A549 treated with CpdA at 1 μM for 4 hours (cell line): Measurements from ENCODE around the gene EGFL8. TPM values are rescaled to one million over a fixed set of nuclear protein-coding genes. Genes with fewer than 3 reads are reported as not detected.

ENCODE experiments used
- total RNA-seq: library from RNA; stranded (reverse); fragments of 200-300 nt; extraction: Qiagen RNA extraction; gene quantifications from 5 replicates; pipeline ENCODE4 v1.2.3, GENCODE V29; 2022; ENCODE audit warnings: low read depth

The EGFL8 gene
- 1.1 to 2.4 TPM (median 1.3 TPM) in 5 replicates for total RNA-seq

GRCh38 chr6:32164295-32164694 is at the start of gene EGFL8:
Gene EGFL8, plus strand, starts transcription at chr6:32164595. Its CDS starts 1,571 bp downstream, at chr6:32166166.

DNA sequence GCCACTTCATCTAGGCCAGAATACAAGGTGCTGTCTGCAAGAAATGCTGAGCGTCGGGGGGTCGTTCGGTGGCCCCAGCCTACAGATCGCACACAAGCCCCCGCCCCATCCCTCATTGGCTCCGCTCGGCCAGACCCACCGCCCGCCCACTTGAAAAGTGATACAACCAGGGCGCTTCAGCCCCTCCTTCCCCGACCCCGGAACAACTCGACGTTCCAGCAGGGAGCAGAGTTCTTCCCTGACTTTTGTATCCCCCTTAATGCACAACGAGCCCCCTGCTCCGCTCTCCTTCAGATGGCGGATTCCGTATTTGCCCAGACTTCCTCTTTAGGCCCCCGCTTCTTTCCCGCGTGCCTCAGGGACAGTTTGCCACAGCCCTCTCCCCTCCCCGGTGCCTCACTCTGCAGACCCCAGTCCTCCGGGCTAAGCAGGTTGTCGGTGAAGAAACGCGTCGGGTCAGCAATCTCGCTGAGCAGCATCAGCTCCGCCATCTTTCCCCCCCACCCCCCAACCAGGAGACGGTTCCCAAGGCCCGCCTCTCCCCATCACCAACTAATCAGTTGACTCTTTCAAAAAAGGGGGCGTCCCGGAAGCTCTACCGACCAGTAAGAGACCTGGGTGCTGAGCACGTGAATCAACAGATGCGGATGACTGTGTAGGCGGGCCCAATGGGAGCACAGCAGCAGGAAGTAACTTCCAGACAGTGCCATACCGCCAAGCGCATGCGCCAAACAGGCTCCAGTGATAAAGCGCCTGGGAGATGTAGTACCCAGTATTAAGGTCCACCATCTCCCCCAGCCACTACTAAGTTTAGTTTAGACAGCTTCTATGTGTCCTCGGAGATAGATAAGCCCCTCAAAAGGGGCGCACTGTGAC is 36.4 kb upstream of the EGFL8 start, which contains the start of gene ATF6B:
TSS of gene ATF6B (minus strand) at position 530 of the 876 bp plus-strand sequence. CDS start at position 491, 39 bp downstream.

DNA sequence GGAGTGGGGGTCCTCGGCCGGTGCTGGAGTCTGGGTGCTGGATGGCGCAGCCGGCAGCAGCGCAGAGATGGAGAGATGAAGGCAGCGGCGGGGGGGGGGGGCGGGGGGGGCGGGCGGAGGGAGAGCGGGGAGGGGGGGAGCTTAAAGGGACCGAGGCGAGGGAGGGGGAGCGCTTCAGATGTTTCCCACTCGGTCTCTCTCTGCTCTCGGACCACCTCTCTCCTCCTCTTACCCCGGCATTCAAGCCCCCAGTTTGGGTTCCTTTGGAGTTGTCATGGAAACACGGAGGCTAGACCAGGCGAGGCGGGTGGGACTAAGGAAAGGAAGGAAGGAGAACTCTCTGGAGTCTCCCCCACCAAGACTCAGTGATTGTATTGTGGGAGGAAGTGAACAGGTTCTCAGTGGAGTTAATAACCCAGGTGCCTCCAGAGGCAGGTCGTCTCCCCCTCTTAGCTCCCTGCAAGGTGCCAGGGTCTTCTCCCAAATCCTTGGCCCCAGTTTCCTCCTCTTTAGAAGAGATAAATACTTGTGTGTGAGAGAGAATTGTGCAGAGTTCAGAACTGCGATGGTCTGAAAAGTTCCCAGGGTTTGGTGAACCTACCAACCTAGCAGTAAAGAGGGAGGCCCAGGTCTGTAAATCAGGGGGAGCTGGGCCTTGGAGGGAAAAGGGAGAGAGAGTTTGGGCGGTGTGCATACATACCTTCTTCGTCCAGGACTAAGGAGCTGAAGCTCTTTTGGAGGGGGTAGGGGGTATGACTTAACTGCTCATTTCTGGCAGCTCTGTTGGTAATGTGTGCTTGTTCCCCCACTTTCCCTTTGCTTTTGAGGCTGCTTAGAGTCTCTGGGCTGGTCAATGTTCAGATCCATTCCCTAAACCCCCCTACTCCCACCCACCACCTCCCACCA is 12.3 kb upstream of the EGFL8 start, which contains the start of gene PRRT1:
TSS of gene PRRT1 (minus strand) at position 77 of the 906 bp plus-strand sequence. CDS start 112 bp downstream, outside the sequence.

DNA sequence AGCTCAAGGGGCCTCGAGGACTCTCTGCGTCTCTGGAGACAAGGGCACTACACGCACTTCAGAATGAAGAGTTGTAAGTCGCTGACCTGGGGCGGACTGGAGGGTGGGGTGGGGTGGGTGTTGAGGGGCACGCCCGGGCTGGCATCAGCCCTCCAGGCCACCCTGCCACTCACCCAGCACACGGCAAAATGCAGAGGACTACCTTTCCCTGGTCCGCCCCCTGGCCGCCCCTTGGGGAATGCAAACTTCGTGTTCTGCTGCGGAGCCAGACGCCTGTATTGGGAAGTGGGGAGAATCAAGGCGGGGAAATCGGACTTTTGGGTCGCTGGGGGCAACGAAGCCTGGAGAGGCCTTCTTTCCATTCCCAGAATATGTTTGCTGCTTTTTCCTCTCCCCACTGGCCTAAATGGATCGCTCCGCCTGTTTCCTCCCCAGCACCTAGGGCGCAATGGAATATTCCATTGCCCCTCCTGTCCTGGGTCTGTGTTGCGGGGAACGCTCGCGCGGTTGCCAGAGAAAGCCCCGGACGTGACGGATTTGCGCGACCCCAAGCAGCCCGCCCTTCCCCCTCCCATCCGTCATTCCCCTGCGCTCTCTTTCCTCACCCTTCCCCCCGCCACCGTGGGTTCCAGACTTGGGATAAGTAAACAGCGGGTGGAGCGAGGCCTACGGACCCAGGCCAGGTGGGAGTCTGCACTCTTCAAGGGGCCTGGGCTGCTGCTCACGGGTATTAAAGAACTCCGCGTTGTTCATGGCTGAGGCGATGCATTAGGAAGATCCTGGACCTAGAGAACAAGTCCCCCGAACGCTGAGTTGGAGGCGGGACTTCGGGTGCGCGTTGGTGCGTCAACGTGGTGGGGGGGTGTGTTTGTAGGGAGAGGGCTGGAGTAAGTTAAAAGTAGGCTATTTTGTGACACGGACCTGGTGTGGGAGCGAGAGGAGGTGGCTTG is 10.6 kb upstream of the EGFL8 start, which contains the start of gene PPT2:
TSS of gene PPT2 (plus strand) at position 578 of the 950 bp plus-strand sequence. CDS start 454 bp downstream, outside the sequence.

GRCh38 chr6:32175711-32176475 is 11.5 kb downstream of the EGFL8 start, which contains the start of gene AGPAT1:
Gene AGPAT1, minus strand, starts transcription at chr6:32176084. Its CDS starts 4,588 bp downstream, at chr6:32171496.

GRCh38 chr6:32177788-32178546 is 13.6 kb downstream of the EGFL8 start, which contains the start of gene RNF5:
Gene RNF5, plus strand, starts transcription at chr6:32178405. Its CDS starts 107 bp downstream, at chr6:32178512.

GRCh38 chr6:32184084-32184640 is 19.8 kb downstream of the EGFL8 start, which contains the start of gene AGER:
Gene AGER, minus strand, starts transcription at chr6:32184253. Its CDS starts 31 bp downstream, at chr6:32184222.

GRCh38 chr6:32190054-32190851 is 25.9 kb downstream of the EGFL8 start, which contains the start of gene PBX2:
Gene PBX2, minus strand, starts transcription at chr6:32190202. Its CDS starts 287 bp downstream, at chr6:32189915.

DNA sequence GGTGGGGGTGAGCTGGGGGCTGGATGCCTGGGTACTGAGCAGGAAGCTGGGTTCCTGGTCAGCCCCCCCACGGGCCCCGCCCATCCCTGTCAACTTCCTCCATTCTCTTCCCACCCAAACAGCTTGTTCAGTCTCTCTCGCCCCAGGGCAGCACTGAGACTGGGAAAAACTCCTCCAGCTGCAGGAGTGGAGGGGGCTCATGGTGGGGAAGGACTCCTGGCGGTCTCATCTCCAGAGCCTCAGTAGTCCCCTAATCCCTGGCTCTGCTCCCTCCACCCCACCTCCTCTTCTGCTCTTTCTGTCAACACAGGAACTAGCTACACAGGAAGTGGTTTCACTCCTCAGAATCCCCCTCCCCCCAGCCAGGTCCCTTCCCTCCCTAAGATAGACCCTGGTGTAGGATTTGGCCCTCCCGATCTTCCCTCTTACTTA is 28.2 kb downstream of the EGFL8 start, which contains the start of gene GPSM3:
TSS of gene GPSM3 (minus strand) at position 36 of the 432 bp plus-strand sequence. CDS start 130 bp downstream, outside the sequence.

Other genes starting within 250 kb of the EGFL8 start
- gene C2, start 236.9 kb upstream of the EGFL8 start, total RNA-seq, result 0.19 to 0.66 TPM (median 0.27 TPM) in 5 replicates
- gene CFB, start 218.5 kb upstream of the EGFL8 start, total RNA-seq, result 1.4 to 3.1 TPM (median 2.1 TPM) in 5 replicates
- gene NELFE, start 205.6 kb upstream of the EGFL8 start, total RNA-seq, result 74.0 to 93.6 TPM (median 77.4 TPM) in 5 replicates
- gene SKIC2, start 205.4 kb upstream of the EGFL8 start, total RNA-seq, result 22.7 to 25.6 TPM (median 24.7 TPM) in 5 replicates
- gene DXO, start 192.5 kb upstream of the EGFL8 start, total RNA-seq, result 9.7 to 13.2 TPM (median 11.9 TPM) in 5 replicates
- 0.48 to 1.3 TPM (median 0.98 TPM) in 5 replicates for gene C4A, start 182.5 kb upstream of the EGFL8 start, total RNA-seq
- 0.56 to 1.3 TPM (median 0.94 TPM) in 5 replicates for gene C4B, start 149.8 kb upstream of the EGFL8 start, total RNA-seq
- gene CYP21A2, start 126.2 kb upstream of the EGFL8 start, total RNA-seq, result not detected in 5 replicates
- gene TNXB, start 55.3 kb upstream of the EGFL8 start, total RNA-seq, result 0.42 to 0.92 TPM (median 0.67 TPM) in 5 replicates
- 26.8 to 36.7 TPM (median 34.5 TPM) in 5 replicates for gene ATF6B, start 36.3 kb upstream of the EGFL8 start, total RNA-seq
- 7.0 to 9.3 TPM (median 8.2 TPM) in 5 replicates for gene FKBPL, start 34.3 kb upstream of the EGFL8 start, total RNA-seq
- 0.45 to 0.98 TPM (median 0.65 TPM) in 5 replicates for gene PRRT1, start 12.7 kb upstream of the EGFL8 start, total RNA-seq
- gene PPT2, start 10.5 kb upstream of the EGFL8 start, total RNA-seq, result 8.1 to 10.0 TPM (median 9.0 TPM) in 5 replicates
- gene AGPAT1, start 11.5 kb downstream of the EGFL8 start, total RNA-seq, result 32.1 to 40.9 TPM (median 40.2 TPM) in 5 replicates
- gene RNF5, start 13.8 kb downstream of the EGFL8 start, total RNA-seq, result 33.1 to 47.7 TPM (median 45.2 TPM) in 5 replicates
- gene AGER, start 19.7 kb downstream of the EGFL8 start, total RNA-seq, result 1.2 to 2.3 TPM (median 1.7 TPM) in 5 replicates
- gene PBX2, start 25.6 kb downstream of the EGFL8 start, total RNA-seq, result 15.2 to 21.6 TPM (median 17.8 TPM) in 5 replicates
- 0.31 to 0.67 TPM (median 0.50 TPM) in 5 replicates for gene GPSM3, start 28.0 kb downstream of the EGFL8 start, total RNA-seq
- 0.48 to 0.83 TPM (median 0.61 TPM) in 5 replicates for gene NOTCH4, start 59.5 kb downstream of the EGFL8 start, total RNA-seq
- not detected in 5 replicates for gene TSBP1, start 207.3 kb downstream of the EGFL8 start, total RNA-seq
- gene BTNL2, start 242.6 kb downstream of the EGFL8 start, total RNA-seq, result not detected in 5 replicates